HG03025 (cell line): Measurements from ENCODE around the gene PPP2R5B.

Experiments used
- ATAC-seq: cut with Tn5 transposase; IDR thresholded peaks from one replicate; pipeline ENCODE4 v1.9.1; 2021; ENCODE audit warnings: mild to moderate bottlenecking, moderate library complexity; ENCODE audit not compliant: unreplicated experiment, low FRiP score

PPP2R5B gene

DNA sequence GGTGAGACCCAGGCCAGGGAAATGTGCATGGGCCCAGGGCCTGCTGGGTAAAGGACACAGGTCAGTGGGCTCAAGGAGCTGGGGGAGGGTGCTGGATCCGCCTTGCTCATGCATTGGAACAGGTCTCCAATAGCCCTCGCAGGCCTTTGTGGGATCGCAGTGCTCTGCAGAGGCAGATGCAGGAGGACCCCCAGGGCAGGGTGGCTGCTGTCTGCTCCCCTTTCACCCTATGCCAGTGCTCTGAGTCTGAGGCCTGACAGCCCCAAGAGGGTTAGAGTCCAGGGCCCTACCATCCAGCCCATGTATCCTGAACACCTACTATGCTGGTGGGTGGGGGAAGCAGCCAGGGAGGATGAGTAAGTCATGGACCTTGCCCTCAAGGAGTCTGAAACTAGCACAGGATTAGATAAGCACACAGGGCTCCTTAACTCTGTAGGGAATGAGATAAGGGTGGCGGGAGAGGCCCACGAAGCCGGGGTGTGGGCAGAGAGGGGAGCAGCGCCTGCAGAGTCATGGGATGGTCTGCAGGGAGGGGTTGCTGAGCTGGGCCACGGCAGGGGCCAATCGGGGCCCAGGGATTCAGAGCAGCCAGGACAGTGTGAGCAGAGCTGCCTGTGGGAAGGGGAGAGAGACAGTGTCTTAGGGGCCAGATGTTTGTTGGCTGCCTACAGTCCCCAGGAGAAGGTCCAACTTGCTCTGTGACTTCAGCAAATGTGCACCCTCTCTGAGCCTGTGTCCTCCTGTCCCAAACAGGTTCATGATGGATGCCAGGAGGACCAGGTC lies 35.6 kb upstream of the PPP2R5B start:
- no peak for ATAC-seq

DNA sequence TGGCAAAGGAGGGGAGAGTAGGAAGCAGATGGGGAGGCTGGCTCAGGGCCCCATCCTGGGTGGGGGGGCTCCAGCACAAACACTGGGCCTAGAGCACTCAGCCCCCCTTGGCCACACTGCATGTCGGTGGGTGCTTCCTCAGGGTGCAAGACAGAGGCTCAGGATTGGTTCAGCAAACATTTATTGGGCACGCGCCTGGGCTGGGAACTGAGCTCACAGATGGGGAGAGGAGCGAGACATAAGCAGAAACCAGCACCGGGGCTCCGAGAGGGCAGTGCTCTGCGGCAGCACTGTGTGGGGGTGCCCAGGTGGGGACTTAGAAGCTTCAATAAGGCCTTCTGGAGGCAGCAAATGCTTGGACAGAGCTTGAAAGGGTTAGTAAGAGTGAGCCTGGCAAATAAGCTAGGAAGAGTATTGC lies 34.0 kb upstream of the PPP2R5B start:
- no peak for ATAC-seq

DNA sequence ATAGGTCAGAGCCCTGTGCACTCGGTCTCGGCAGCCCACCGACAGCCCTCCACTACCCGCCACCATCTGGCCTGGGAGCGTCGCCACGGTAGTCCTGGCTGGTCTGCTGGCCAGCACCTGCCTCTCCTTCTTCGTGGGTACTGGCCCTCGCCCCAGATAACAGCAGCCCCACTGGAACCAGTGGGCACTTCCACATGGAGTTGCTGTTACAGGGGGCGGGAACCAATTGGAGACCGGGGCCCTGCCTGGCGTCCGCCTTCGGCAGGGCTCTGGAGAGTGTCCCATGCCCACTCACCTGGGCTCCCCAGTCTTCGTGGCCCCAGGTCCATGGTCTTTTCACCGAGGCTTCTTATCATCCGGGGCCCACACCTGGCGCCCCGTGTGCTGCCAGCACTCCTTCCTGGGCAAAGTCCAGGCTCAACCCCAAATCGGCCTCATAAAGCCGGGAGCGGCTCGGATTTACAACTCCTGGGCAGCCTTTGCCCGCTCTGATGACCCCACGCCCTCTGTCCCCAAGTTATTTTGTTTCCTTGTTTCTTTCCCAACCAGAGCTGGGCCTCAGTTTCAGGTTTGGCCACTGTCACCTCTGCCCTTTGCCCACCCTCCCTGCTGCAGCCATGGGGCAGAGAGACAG lies 33.2 kb upstream of the PPP2R5B start:
- no peak for ATAC-seq

DNA sequence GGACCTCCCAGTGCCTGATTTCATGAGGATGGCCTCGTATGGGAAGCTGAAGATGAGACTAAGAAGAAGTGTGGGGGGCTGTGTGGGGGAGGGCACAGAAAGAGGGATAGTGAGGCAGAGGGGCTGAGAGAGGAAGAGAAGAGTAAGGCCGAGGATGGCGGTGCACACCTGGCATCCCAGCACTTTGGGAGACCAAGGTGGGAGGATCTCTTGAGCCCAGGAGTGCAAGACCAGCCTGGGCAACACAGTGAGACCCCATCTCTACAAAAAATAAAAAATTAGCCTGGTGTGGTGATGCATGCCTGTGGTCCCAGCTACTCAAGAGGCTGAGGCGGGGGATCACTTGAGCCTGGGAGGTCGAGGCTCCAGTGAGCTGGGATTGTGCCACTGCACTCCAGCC lies 32.6 kb upstream of the PPP2R5B start:
- ATAC-seq, result no peak

DNA sequence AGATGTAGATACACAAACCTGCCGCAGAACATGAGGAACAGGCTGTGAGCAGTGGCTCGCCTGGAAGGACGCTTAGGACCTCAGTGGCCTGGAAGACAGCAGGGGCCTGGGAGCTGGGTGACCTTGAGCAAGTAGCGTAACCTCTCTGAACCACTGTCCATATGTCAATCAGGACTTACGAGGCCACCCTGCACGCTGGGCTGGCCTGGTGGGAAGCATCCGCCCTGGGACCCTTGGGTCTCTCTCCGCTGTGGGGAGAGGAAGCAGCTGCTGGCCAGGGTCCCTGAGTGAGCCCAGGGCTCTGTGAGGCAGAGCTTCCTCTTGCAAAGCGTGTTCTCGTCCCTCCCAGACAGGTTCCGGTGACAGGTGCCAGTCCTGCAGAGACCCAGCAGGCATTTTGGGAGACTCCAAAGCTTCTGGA lies 32.1 kb upstream of the PPP2R5B start:
- ATAC-seq, result no peak

DNA sequence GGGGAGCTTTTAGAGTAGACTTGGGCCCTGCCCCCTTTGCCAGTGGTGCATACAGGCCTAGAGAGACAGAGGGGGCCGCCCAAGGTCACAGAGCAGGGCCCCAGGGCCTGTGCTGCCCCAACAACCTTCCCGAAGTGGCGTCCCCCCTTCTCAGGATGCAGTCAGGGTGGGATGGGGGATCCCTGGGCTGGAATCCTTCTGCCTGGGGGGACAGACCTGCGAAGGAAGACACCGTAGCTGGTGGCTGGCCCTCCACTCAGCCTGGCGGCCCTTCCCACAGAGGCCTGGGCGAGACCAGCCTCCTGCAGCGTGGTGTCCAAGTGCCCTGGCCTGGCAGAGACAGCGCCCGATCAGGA lies 31.7 kb upstream of the PPP2R5B start:
- ATAC-seq, result no peak

DNA sequence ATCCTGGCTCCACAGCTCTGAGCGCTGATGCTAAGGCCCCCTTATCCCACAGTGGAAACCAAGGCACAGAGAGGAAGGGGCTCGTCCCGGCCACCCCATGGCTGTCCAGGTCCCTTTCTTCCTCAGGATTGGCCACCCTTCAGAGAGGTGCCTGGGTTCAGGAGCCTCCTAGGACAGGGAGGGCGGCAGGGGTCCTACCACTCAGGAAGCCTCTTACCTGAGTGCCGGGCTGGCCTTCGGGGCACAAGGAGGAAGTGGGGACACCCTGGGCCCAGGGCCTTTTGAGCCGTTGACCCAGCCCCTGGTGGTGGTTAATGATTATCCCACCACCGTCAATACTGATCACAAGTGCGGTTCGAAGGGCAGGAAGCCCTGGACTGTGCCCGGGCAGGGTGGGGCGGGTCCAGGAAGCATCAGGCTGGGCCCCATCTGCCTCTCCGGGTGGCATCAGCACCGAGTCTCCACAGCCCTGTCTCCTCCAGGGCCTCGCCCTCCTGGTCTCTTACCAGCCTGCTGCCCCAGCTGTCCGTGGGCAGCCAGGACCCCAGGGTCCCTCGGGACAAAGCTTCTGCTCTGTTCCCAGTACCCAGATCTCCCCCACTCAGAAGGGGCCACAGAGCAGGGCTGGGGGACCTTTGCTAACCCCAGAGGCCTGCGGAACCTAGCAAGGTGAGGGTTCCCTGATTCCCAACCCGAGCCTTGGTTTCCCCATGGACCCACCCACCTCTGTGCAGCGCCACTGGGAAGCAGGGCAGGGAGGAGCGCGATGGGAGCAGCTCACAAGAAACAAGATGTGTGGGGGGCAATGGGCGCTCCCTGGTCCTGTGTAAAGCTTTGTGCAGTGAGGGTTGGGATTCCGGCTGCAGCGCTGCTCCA lies 31.1 kb upstream of the PPP2R5B start:
- no peak for ATAC-seq

DNA sequence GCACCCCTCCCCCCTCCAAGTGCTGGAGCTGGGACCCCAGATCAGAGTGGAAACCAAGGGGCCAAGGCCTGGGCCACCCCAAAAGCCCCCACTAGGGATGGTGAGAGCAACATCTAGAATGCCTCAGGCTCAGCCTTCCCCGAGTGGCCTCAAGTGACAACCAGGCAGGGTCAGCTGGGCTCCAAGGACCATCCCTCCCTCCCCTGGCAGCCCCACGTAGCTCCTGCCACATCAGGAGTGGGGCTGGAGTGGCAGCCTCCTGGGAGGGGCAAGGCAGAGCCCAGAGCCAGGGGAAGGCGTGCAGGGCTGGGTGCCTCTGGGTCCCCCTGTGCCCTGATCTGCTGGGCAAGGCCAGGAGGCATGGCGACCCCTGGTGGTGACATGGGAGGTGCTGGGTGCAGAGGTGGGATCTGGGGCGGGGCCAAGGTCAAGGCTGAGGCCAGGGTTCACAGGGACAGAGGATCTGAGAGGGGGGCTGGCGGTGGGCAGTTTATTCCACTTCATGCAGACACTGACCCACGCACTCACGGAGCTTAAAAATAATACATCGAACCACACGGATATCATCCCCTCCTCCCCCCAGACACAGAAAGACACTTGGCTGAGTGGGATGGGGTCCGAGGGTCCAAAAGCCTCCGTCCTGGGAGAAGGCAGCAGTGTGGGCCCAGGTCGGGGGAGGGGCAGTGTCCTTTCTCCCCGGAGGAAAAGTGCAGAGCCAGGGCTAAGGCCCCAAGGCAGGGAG lies 30.2 kb upstream of the PPP2R5B start:
- ATAC-seq, result no peak

DNA sequence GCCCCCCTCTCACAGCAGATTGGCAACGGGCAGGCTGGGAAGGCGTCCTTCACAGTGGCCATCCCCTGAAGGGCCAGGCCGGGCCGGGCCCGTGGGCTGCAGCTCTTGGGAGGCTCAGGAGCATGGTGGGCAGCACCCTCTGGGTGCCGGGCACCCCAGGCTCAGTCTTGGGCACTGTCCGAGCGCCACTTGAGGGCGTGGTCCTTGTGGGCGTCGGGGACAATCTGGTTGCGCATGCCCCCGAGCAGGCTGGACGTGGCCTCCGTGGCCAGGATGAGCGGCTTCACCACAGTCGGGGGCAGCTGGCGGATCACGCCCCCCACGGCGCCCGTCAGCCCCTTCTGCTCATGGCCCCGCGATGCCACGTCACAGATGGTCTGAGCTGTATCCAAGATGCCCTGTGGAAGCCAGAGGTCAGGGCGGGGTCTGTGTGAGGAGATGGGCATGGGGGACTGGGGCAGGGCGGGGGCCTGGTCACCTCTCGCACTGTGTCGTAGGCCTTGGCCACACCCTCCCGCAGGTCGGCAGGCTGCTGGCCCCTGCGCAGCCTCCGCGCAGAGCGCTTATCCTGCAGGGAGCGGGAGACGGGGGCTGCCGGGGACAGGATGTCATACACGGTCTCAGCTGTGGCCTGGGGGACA lies 29.6 kb upstream of the PPP2R5B start:
- no peak for ATAC-seq

DNA sequence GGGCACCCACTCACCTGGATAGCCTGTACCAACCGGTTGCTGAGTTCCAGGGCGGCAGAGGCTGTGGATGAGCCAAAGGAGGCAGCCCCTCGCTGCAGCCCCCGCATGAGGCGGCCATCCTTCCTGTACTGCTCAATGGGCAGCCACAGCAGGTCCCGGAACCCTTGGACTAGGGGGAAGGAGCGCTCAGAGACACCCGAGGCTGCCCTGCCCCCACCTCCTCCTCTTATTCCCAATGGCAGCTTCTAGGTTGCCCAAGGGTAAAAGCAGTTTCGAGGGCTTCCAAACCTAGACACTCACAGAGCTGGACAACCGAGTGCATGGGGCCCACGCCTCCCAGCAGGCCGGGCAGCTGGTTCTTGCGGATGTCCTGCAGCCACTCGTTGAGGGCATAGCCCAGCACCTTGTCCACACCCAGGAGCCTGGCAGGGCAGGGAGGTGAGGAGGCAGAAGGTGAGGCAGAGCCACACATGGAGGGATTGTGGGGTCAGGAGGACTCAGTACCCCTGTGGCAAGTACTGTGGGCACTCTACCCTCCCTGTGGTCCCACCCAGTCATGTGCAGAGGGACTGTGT lies 28.0 kb upstream of the PPP2R5B start:
- no peak for ATAC-seq

DNA sequence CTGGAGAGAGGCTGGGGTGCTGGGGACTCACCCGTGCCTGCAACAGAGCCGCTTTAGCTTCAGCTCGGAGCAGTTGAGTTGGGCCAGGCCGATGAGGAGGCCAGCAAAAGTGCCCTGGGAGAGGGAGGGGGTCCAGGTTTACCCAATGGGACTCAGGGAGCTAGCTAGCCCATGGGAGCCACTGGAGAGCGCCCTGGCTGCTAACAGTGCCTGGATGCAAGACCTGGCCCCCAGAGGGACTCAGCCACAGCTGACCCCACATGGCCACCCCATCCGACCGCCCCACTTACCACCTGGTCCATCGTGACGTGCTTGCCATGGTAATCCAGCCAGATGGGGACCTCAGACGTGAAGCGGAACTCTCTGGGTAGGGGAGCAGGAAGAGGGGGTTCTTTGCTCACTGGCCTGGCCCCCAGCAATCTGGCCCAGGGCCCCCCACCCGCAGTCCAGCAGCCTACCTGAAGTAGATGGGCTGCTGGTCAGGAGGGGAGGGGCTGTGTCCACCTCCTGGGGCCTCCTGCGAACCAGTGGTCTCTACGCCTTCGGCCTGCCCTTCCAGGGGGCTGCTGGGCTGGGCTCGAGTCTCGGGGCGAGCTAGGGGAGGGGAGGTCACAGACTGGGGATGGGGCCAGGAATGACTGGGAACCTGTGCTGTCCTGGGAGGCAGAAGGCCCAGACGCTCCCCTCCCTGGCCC lies 27.0 kb upstream of the PPP2R5B start:
- ATAC-seq, result no peak

DNA sequence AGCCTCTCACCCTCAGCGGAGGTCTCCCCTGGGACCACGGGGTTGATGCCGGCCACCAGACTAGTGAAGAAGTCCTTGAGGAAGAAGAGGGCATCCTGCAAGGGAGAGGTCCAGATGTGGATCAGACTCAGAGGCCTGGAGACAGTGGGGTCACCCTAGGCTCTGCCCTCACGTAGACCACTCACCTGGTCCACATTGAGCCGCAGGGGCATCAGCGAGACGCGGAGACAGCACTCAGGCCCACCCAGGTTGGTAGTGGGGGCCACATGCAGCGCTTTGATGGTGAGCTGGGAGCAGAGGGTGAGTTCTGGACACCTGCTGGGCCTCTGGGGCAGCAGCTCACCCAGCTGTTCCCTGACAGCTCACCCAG lies 26.4 kb upstream of the PPP2R5B start:
- ATAC-seq, result no peak

DNA sequence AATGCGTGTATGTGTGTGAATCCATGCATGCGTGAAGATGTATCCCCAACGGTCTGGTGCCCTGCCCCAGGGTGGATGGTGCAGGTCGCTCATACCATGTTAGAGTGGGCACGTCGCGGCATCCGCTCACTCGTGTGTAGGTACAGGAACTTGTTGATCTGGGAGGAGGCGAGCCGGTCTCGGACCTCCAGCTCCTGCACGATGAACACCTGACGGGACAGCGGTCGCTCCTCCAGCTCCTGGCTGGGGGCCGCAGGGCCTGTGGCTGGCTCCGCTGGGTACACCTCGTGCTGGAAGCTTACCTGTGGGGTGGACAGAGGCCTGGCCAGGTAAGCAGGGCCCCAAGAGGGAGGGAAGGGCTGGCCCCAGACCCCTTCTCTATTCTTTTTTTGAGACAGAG lies 25.9 kb upstream of the PPP2R5B start:
- no peak for ATAC-seq

DNA sequence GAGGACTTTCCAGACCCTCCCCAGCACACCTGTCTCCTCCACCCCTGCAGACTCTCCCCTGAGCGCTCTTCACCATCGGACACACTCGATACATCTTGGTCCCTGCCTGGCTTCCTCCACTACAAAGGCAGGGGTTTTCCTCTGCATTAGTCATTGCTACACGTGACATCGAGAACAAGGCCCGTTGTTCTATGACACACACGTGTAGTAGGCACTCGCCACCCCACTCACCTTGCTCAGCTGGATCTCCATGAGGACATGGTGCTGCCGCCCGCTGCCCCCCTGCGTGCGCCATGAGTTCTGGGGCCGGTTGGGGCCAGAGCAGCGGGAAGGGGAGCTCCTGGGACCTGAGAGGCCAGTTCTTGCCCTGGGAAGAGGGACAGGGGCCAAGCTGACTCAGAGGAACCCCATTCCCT lies 24.2 kb upstream of the PPP2R5B start:
- ATAC-seq, result no peak

DNA sequence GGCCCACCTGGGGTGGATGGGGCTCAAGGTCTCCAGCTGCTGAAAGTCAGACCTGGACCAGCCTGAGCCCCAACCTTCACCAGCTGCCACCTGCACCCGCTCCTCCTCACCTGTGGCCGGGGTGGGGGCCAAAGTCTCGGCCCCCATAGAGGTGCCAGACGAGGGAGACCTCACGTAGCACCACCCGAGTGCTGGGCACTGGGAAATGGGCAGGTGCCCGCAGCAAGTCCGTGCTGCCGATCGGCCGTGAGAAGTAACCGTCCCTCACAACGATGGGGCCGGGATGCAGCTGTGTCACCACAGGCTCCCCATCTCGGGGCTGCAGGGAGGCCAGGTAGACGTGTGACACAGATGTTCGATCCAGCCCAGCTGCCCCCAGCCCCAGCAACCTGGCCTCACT lies 23.7 kb upstream of the PPP2R5B start:
- no peak for ATAC-seq

DNA sequence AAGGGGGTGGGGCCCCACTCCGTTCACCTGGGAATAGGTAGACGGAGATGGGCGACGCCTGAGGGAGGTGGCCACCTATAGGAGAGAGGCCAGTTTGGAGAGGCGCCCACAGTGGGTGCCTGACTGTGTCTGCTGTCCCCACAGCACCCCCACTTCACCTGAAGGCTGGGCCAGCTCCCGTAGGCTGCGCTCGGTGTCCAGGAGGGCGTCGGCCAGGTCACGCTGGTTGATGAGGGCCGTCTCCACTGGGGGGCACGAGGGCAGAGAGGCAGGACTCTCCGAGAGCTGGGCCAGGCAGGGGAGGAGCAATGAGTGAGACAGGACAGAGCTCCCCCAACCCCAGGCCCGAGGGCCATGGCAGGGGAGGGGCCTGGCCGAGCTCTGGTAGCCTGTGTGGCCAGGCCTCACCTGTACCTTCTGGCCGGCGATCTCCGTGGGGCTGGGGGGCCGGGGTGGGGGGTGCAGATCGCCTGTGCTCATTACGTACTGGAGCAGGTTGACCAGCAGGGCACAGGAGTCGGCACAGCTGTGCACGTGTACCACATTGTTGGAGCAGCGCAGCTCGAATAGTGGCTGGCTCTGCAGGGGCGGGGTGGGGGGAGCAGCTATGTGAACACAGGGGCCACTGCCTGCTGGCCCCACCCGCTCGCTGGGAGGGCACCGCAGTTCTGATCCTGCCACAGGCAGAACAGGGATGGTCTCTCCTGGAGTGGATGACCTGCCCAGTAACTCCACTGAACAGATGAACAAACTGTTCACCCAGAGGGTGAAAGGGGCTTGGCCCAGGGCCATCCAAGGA lies 22.2 kb upstream of the PPP2R5B start:
- no peak for ATAC-seq

DNA sequence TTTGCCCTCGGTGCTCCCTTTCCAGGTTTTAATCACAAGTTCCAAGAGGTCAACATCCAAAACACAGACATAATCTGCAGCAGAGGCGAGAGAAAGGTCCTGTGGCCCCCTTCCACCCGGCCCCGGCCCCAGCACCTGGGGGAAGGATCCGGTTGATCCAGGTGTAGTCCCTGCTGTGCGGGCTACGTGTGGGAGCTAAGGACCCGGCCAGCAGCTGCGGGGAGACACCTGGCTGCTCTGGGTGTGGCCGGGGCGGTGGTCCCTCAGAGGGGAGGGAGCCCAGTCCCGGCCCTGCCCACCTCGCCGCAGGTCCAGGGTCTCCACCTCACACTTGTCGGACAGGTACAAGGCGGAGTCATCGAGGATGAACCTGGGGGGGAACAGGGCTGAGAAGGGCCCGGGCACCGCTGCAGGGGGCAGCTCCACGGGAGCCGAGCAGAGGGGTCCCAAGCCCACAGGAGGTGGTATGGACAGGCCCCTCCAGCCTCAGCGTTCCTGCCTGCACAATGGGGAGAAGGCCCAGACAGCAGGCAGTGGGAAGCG lies 21.1 kb upstream of the PPP2R5B start:
- no peak for ATAC-seq
